Gastrocnemius medialis (tissue), 4 donors: ENCODE results near the gene C22orf15. TPM values are rescaled to one million over a fixed set of nuclear protein-coding genes. Genes with fewer than 3 reads are reported as not detected.

Experiments used
- ATAC-seq, 2 donors: fragments of 150-250 bp; one replicate each; pipeline ENCODE4 v1.9.1; 2016
- DNase-seq, 2 donors: peaks; one replicate each; pipeline ENCODE4 v3.0.0-alpha.2; 2019
- H3K27ac ChIP-seq, 4 donors: fragments of 200-600 bp; sonication (generic); 1 replicate in 1 of 4; 2 replicates in 3 of 4; pipeline ENCODE4 v1.5.1; 2016 to 2018; ENCODE audit warnings: mild to moderate bottlenecking in 2 of 4, moderate library complexity in 1 of 4
- H3K27me3 ChIP-seq, 3 donors: fragments of 200-600 bp; sonication (generic) in 2 of 3; 1 replicate in 1 of 3; 2 replicates in 2 of 3; pipeline versions ENCODE4 v1.5.1 to v1.6.0; 2016 to 2019; ENCODE audit warnings: mild to moderate bottlenecking in 1 of 3, moderate library complexity in 1 of 3
- H3K36me3 ChIP-seq, 2 donors: fragments of 200-600 bp; sonication (generic) in 1 of 2; one replicate each; pipeline ENCODE4 v1.5.1; 2017 to 2018
- H3K4me1 ChIP-seq, 2 donors: fragments of 200-600 bp; sonication (generic) in 1 of 2; one replicate each; pipeline ENCODE4 v1.5.1; 2016 to 2017; ENCODE audit warnings: mild to moderate bottlenecking in 2 of 2
- H3K4me3 ChIP-seq, 4 donors: fragments of 200-600 bp; sonication (generic) in 3 of 4; 1 replicate in 1 of 4; 2 replicates in 3 of 4; pipeline ENCODE4 v1.5.1; 2016 to 2019; ENCODE audit warnings: mild to moderate bottlenecking in 2 of 4
- H3K9me3 ChIP-seq, 3 donors: fragments of 200-600 bp; sonication (generic) in 2 of 3; 1 replicate in 1 of 3; 2 replicates in 2 of 3; pipeline ENCODE4 v1.5.1; 2016 to 2019
- CTCF ChIP-seq, 5 experiments: fragments of 450-650 bp in 3 of 5; fragments of 200-600 bp in 2 of 5; sonication (generic) in 2 of 5; IDR thresholded peaks in 4 of 5; conservative IDR thresholded peaks in 1 of 5; 1 replicate in 4 of 5; 2 replicates in 1 of 5; pipeline ENCODE4 v1.5.1; 2016 to 2019; ENCODE audit warnings: antibody characterized with exemption in 5 of 5, mild to moderate bottlenecking in 3 of 5, moderate library complexity in 3 of 5
- POLR2A ChIP-seq, 2 donors: fragments of 450-650 bp; IDR thresholded peaks; one replicate each; pipeline ENCODE4 v1.6.1; 2017; ENCODE audit warnings: antibody characterized with exemption in 2 of 2, mild to moderate bottlenecking in 2 of 2, moderate library complexity in 2 of 2
- in situ Hi-C, 4 donors: fragments of 200-750 bp; cut with MboI; loops; one replicate each; pipeline versions ENCODE4 v1.15.0 to v1.8.0; 2017; ENCODE audit warnings: low sequenced_read_pairs in 4 of 4
- intact Hi-C: fragments of 100-400 bp; cut with DNase I; formaldehyde crosslinking; loops from one replicate; pipeline ENCODE4 v1.15.1; 2023; ENCODE audit warnings: low total_unique reads
- total RNA-seq, 4 donors: library from RNA; depleted of rRNA; stranded (reverse); fragments of >200 nt; gene quantifications; one replicate each; pipeline versions ENCODE4 v1.1.0 to v1.2.3, GENCODE V29; 2016

The C22orf15 gene
- total RNA-seq, 4 donors from 2014 or later: not detected

GRCh38 chr22:23743303-23743705, 19.5 kb upstream of the C22orf15 start:
- H3K27me3 ChIP-seq: no peaks in the 10 kb centered on the region
- in situ Hi-C loops (no loop called here), intact Hi-C loops (loop anchor here (2.0 kb wide), 2 partner anchors 59 to 85 kb away; no protein-coding TSS in a partner anchor)
- ATAC-seq (peak; percentile 43 to 66), DNase-seq (peak; percentile 61 to 93)
- TF ChIP-seq CTCF (IDR thresholded peaks at IDR 0.05 in 4 of 5, conservative IDR thresholded peaks at IDR 0.05 in 1 of 5) (no peak), POLR2A (IDR thresholded peaks at IDR 0.05) (no peak)
- peaks cover 0 to 22% of the 10 kb centered on the region in 2 donors for H3K36me3 ChIP-seq
- no peaks in the 10 kb centered on the region for H3K9me3 ChIP-seq
- peaks cover 18 to 23% of the 10 kb centered on the region in 2 donors for H3K4me1 ChIP-seq
- peak overlapping the region; percentile 79 to 96 (median 86) for H3K27ac ChIP-seq
- peak overlapping the region in 1 of 4 donors; percentile 22 for H3K4me3 ChIP-seq

- Histone ChIP-seq H3K9me3 (no peaks in the 10 kb centered on the region), H3K36me3 (peaks cover 0 to 22% of the 10 kb centered on the region in 2 donors), H3K27ac (peak overlapping the region; percentile 79 to 96 (median 86)), H3K27me3 (no peaks in the 10 kb centered on the region), H3K4me1 (peaks cover 18 to 23% of the 10 kb centered on the region in 2 donors), H3K4me3 (no peak overlapping the region)
- in situ Hi-C loops (no loop called here), intact Hi-C loops (no loop called here)
- DNase-seq (no peak), ATAC-seq (no peak)
- TF ChIP-seq CTCF (IDR thresholded peaks at IDR 0.05 in 4 of 5, conservative IDR thresholded peaks at IDR 0.05 in 1 of 5) (no peak), POLR2A (IDR thresholded peaks at IDR 0.05) (no peak)
These were observed 18.8 kb upstream of the C22orf15 start for GRCh38 chr22:23744001-23744400.

GRCh38 chr22:23744485-23744884, 18.3 kb upstream of the C22orf15 start:
- H3K36me3 ChIP-seq: peaks cover 0 to 22% of the 10 kb centered on the region in 2 donors
- H3K27me3 ChIP-seq: no peaks in the 10 kb centered on the region
- peak overlapping the region; percentile 79 to 96 (median 86) for H3K27ac ChIP-seq
- in situ Hi-C loops: no loop called here
- intact Hi-C loops: no loop called here
- peaks cover 18 to 23% of the 10 kb centered on the region in 2 donors for H3K4me1 ChIP-seq
- H3K4me3 ChIP-seq: no peak overlapping the region
- H3K9me3 ChIP-seq: no peaks in the 10 kb centered on the region
- TF ChIP-seq POLR2A (IDR thresholded peaks at IDR 0.05) (no peak), CTCF (IDR thresholded peaks at IDR 0.05 in 4 of 5, conservative IDR thresholded peaks at IDR 0.05 in 1 of 5) (no peak)
- DNase-seq (no peak), ATAC-seq (no peak)

- Histone ChIP-seq H3K27ac (peak overlapping the region in 2 of 4 donors; percentile 85 to 96), H3K4me1 (peaks cover 27 to 34% of the 10 kb centered on the region in 2 donors), H3K9me3 (no peaks in the 10 kb centered on the region), H3K36me3 (peaks cover 0 to 22% of the 10 kb centered on the region in 2 donors), H3K27me3 (no peaks in the 10 kb centered on the region), H3K4me3 (no peak overlapping the region)
- DNase-seq (no peak), ATAC-seq (no peak)
- TF ChIP-seq POLR2A (IDR thresholded peaks at IDR 0.05): no peak
- intact Hi-C loops (no loop called here), in situ Hi-C loops (no loop called here)
These were observed 17.0 kb upstream of the C22orf15 start for GRCh38 chr22:23745791-23746190.

- H3K27ac ChIP-seq: peak overlapping the region in 3 of 4 donors; percentile 83 to 89 (median 85)
- H3K4me3 ChIP-seq: peak overlapping the region in 3 of 4 donors; percentile 71 to 89 (median 80)
- ATAC-seq: no peak
- no peaks in the 10 kb centered on the region for H3K27me3 ChIP-seq
- intact Hi-C loops: loop anchor here (2.0 to 5.0 kb wide), 3 partner anchors 17 to 37 kb away; partner anchors contain the start of genes CHCHD10 and SMARCB1
- H3K9me3 ChIP-seq: no peaks in the 10 kb centered on the region
- TF ChIP-seq CTCF (IDR thresholded peaks at IDR 0.05 in 4 of 5, conservative IDR thresholded peaks at IDR 0.05 in 1 of 5) (no peak), POLR2A (IDR thresholded peaks at IDR 0.05) (no peak)
- peaks cover 9 to 10% of the 10 kb centered on the region in 2 donors for H3K4me1 ChIP-seq
- in situ Hi-C loops: no loop called here
- no peak for DNase-seq
- H3K36me3 ChIP-seq: peaks cover 0 to 5% of the 10 kb centered on the region in 2 donors
These were observed 12.9 kb upstream of the C22orf15 start for GRCh38 chr22:23749841-23750301.
